KOPT-K1 (cell line): ENCODE results near the gene PTRHD1.

Experiments used
- H3K27ac ChIP-seq: fragments of 200-600 bp; sonication (generic); 2 replicates; pipeline ENCODE4 v1.5.1; 2016; ENCODE audit warnings: antibody characterized with exemption, mild to moderate bottlenecking, low read depth, low read length; ENCODE audit not compliant: poor library complexity, severe bottlenecking
- H3K36me3 ChIP-seq: fragments of 200-600 bp; sonication (generic); 2 replicates; pipeline ENCODE4 v1.5.1; 2017; ENCODE audit warnings: antibody characterized with exemption, mild to moderate bottlenecking, low read length, moderate library complexity; ENCODE audit not compliant: insufficient read depth
- H3K9me3 ChIP-seq: fragments of 200-600 bp; sonication (generic); 2 replicates; pipeline ENCODE4 v1.5.1; 2017; ENCODE audit warnings: antibody characterized with exemption, low read length, mild to moderate bottlenecking; ENCODE audit not compliant: insufficient read depth, poor library complexity, severe bottlenecking

The PTRHD1 gene

DNA sequence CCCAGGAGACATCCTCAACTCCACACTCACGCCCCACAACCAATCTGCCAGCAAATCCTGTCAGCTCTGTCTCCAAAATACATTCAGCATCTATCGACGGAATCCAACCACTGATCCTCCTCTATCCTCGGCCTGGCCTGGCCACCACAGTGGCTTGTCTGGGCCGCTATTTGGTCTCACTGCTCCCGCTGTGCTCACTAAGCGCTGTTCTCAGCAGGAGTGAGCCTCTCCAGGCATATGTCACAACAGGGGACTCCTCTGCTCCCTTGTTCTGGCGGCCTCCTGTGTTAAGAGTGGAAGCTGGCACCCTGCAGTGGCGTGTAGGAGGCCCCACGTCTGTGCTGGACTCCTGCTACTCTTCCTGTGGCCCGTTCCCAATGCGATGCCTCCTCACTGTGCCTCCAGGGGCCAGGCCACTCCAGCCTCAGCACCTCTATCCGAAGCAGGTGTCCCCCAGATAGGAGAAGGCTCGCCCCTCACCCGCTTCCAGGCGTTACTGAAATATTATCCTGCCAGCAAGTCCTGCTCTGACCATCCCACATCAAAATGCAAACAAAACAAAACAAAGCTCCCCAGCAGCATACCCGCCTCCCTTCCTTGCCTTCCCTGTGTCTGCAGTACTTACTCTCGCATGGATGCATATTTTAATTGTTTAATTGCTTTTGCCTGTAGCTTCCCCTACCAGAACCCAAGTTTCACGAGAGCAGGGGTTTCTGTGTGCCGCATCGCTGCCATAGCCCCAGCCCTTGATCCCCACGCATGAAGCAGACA lies 39.9 kb upstream of the PTRHD1 start:
- H3K36me3 ChIP-seq, result peaks cover 69% of the 10 kb centered on the region
- H3K27ac ChIP-seq, result no peak overlapping the region
- H3K9me3 ChIP-seq, result no peaks in the 10 kb centered on the region

DNA sequence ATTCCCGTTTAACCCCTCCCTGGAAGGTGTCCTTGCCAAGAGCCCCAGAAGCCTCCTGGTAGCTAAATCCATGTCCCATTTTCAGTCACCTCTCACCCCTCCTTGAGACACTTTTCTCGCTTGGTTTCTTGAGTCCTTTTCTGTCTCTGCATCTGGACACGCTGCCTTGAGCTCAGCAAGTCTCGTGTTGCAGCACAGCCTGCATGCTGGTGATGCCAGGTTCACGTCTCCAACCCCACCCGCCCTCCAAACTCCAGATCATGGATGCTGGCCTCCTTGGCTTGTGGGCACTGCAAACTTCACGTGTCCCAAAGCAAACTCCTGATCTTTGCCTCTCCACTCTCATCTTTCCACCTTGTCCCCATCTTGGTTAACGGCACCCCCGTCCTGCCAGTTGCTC lies 39.3 kb upstream of the PTRHD1 start:
- Histone ChIP-seq H3K36me3 (peaks cover 71% of the 10 kb centered on the region), H3K27ac (no peak overlapping the region), H3K9me3 (no peaks in the 10 kb centered on the region)

DNA sequence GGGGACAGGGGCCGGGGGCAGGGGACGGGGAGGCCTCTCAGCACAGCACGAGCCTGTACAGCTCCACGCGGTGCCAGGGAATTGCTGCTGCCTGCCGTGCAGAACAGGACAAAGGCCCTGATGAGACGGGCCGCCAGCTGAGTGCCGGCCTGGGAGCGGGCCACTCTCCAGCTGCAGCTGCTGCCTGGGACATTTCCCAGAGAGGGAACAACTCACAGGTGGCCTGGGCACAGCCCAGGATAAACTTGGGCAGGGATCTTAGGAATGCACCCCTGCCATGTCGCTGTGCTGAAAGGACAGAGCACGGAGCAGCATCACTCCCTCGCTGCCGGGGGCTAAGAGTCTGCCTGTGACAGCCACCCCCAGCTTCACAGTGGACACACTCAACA lies 38.9 kb upstream of the PTRHD1 start:
- no peak overlapping the region for H3K27ac ChIP-seq
- H3K36me3 ChIP-seq, result peaks cover 71% of the 10 kb centered on the region

DNA sequence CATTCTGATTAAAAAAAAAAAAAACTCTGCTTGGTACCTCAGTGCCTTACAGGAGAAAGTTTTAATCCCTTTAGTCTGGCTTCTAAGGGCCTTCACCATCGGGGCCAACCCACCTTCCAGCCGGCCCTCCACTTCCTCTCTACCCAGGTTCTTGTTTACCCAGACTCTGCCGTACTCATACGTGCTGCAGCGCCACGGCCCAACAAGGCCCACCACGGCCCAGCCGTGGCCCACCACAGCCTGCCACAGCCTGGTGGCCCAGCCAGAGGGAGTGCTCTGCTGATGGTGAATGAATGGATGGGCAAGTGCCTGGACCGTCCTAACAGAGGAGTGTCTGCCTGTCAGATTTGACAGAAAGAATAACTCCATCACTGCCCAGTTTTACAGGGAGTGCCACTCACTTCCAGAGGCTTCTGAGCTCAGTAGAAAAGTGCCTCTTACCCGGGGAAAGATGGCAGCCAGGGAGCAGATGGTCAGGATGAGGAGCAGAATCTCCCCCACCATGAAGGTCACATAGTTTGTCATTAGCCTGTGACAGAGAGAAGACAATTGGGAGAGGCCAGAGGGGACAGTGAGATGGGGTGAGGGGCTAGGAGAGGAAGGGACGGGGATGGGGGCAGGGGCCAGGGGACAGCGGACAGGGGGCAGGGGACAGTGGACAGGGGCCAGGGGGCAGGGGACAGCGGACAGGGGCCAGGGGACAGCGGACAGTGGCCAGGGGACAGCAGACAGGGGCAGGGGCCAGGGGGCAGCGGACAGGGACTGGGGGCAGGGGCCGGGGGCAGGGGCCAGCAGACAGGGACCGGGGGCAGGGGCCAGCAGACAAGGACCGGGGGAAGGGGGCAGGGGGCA lies 38.3 kb upstream of the PTRHD1 start:
- H3K36me3 ChIP-seq, result peaks cover 71% of the 10 kb centered on the region
- H3K27ac ChIP-seq, result no peak overlapping the region
- H3K9me3 ChIP-seq, result no peaks in the 10 kb centered on the region

More for the DNA sequence above, 38.9 kb upstream of the PTRHD1 start:
- H3K9me3 ChIP-seq, result no peaks in the 10 kb centered on the region

DNA sequence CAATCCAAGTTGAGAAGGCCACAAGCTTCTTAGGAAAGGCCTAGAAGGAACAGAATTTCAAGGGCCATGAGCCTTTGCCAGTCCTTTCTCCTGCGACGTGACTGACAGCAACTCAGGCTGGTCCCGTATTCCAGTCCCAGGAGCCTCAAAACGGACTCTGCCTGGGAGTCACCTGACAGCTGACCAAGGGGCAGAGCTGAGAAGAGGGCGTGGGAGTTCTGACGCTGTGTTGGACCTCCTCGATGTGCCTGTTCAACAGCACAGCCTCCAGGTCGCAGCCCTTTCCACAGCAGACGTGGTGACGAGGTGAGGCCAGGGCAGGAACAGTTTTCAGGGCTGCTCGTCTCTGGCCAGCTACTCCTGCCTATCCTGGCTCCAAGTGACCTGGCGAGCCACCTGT lies 37.6 kb upstream of the PTRHD1 start:
- Histone ChIP-seq H3K27ac (no peak overlapping the region), H3K36me3 (peaks cover 71% of the 10 kb centered on the region), H3K9me3 (no peaks in the 10 kb centered on the region)

DNA sequence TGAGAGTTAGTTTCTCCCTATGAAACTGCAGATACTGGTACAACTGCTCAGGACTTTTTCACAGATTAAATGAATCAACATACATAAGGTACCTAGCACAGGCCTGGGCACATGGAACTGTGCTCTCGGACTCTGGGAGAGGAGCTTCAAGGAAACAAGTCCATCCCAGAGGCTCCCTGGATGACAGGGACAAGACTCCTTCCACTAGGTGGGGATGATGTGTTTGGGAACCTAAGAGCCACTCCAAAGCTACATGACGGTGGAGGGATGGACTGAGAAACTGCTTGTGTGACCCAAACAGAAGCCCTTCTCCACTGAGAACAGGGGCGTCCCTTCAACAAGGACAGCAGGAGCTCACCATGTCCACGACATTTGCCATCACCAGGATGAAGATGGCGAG lies 37.2 kb upstream of the PTRHD1 start:
- Histone ChIP-seq H3K36me3 (peaks cover 72% of the 10 kb centered on the region), H3K27ac (no peak overlapping the region), H3K9me3 (no peaks in the 10 kb centered on the region)

DNA sequence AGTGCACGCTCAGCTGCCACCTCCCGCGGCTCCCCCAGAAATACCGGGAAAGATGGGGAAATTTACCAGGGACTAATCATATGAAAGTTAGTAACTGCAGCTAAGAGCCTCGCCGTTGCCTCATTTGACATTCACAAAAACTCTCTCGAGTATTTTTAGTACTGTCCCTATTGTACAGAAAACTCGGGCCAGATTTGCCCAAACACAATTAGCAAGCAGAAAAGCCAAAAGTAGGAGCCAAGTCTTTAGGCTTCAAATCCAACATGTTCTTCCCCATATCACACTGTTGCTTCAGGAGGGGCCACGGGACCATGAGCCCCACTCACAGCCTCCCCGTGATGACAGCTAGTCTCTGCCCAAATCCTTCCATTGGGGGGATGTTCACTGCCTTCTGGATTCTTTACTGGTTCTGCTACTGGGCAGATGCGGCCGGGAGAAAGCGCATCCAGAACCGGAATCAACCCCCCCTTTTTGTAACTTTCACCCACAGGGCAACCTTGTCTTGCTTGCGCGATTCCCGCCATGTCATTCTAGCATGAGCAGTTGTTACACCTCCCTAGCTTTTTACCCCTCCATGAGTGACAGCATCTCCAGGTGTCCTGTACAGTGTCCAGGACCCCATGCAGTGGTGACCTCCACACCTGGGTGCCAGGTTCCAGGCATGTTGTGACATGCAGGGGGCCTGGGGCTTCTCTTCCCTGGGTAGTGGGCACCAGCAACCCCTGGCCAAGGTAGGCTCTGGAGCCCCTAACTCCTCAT lies 35.2 kb upstream of the PTRHD1 start:
- Histone ChIP-seq H3K36me3 (peaks cover 73% of the 10 kb centered on the region), H3K9me3 (no peaks in the 10 kb centered on the region), H3K27ac (no peak overlapping the region)

DNA sequence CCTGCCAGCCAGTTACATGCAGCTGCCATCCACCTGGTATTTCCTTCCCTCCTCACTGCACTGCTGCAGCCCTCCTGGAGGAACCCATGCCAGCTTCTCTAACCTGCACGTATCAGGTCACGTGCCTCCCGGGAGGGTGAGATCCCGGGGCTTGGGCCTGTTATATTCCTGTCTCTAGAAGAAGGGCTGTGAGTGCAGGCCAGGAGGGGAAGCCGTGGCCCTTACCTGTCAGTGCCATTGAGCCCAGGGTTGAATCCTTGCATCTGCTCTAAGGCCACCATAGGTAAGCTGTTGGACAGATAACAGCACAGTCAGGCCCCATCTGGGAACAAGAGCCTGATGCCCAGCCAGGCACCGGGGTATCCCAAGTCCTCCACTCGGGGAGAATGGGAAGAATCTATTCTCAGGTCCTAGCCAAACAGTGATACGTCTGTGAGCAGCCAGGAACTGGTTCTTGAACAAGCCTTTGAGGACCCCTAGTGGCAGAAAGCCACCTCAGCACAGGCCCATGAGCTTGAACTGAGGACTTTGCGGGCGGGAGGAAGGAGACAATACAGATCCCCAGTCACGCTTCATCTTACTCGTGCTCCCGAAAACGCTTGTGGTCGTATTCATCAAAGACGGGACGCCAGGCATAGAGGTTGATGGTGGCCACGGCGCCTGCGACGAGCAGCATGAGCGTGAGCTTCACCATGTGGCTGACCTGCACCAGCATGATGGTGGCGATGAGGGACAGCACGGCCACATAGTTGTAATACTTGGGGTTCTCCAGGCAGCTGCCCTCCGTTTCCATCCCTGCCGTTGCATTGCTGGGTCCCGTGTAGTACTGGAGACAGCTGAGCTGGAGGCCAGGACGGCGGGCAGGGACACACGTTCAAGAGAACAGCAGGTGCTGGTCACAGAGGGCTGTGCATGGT lies 34.4 kb upstream of the PTRHD1 start:
- no peak overlapping the region for H3K27ac ChIP-seq
- no peaks in the 10 kb centered on the region for H3K9me3 ChIP-seq
- H3K36me3 ChIP-seq, result peaks cover 79% of the 10 kb centered on the region

DNA sequence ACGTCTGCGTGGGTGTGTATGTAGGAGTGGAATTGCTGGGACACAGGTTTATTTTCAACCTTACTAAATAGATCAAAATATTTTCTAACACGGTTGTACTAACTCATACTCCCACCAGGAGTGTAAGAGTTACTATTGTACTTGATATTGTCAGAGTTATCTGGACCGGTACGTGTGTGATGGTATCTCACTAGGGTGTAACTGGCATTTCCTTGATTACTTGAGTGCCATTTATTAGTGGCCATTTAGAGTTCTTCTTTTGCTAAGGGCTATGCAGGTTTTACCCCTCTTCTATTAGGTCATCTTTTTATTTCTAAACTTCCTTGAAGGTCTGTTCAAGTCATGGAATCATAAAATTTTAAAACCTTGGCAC lies 33.6 kb upstream of the PTRHD1 start:
- Histone ChIP-seq H3K27ac (no peak overlapping the region), H3K9me3 (no peaks in the 10 kb centered on the region), H3K36me3 (peaks cover 87% of the 10 kb centered on the region)

DNA sequence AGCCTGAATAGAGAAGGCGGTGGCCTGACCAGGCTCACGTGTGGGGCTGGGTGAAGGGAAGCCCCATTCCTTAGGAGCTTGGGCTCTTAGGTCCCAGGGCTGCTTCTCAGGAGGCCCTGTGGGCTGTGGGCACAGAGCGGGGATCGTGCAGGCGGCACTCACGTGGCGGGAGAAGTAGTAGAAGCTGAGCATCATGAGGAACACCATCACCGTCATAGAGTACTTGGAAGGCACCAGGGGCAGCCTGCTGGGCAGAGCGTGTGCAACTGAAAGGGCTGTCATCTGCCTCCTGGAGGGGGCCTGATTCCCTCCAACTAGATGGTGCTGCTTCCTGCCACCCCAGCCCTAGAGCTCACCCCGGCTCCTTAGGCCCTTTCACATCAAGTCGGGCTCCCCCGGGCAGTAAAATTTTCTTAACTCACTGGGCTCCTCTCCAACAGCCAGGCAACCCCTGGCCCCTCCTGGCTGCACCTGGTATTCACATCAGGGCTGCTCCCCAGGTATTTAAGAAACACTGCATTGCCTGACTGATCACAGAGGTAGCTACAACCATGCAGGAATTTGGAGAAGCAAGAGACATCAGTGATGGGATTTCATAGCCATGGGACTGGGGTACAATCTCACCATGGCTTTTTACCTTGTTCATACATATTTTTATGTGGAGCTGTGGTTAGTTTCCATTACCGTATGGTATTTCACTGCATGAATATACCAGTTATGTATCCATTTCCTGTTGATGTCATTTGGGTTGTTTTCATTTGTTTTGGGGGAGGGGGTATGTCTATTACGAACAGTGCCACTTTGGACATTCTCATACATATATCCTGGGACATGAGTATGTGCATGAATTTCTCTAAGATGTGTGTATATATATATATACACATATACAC lies 32.9 kb upstream of the PTRHD1 start:
- Histone ChIP-seq H3K36me3 (peaks cover 88% of the 10 kb centered on the region), H3K27ac (no peak overlapping the region)

DNA sequence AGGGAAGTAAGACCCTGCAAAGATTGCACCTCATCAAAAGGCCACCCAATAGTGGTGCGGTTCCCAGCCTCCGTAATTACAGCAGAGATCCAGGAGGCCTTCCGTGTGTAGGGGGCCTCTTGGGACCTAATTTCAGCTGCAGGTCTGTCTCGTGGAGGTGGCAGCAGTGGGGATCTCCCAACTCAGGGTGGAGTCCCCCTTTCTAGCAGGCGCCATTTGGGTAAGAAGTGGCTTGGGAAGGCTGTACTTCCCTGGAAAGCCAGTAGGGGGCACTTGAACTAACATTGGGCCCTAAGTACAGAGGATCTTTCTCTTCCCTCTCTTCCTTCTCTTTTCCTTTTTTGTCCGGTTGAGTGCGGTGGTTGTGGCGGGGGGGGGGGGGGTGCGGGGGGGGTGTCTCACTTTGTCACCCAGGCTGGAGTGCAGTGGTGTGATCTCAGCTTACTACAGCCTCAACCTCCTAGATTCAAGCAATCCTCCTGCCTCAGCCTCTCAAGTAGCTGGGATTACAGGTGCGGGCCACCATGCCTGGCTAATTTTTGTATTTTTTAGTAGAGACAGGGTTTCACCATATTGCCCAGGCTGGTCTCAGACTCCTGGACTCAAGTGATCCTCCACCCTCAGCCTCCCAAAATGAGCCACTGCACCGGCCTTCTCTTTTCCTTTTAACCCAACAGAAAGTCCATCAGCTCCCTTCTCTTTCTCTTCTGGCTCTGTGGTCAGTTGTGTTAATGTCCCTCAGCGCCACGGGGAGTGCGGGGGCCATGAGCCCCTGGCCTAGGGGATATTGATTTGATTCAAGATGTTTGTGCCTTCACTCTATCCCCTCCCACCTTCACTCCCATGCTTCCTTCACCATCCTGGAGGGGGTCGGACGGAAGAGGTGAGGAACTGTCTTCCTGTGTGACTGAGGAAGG lies 32.0 kb upstream of the PTRHD1 start:
- H3K9me3 ChIP-seq, result no peaks in the 10 kb centered on the region
- H3K36me3 ChIP-seq, result peaks cover 88% of the 10 kb centered on the region
- no peak overlapping the region for H3K27ac ChIP-seq

More for the DNA sequence above, 32.9 kb upstream of the PTRHD1 start:
- no peaks in the 10 kb centered on the region for H3K9me3 ChIP-seq

DNA sequence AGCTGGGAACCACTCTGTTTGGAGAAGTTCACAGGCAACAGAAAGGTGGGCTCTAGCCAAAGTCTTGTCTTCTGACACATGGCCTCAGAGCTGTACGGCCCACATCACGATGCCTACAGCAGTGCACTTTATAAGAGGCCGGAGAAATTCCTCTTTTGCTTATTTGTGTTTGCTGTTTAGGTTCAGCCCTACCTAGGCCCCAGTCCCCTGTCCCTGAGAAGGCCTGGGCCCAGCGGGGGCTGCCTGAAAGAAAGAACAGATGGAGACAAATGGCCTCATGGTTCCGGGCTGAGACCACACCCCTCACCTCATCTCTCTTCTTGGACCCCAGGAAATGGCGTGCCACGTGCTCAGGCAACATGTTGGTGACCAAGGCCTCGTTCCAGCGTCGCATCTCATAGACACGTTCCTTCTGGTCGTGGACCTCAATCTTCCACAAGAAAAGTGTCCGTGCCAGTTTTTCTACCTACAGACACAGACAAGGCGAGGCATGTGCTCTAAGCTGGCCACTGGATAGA lies 30.9 kb upstream of the PTRHD1 start:
- Histone ChIP-seq H3K36me3 (peaks cover 92% of the 10 kb centered on the region), H3K9me3 (no peaks in the 10 kb centered on the region), H3K27ac (no peak overlapping the region)
